Upper lobe of left lung (tissue), 6 donors: Measurements from ENCODE around the gene SCCPDH. TPM values are rescaled to one million over a fixed set of nuclear protein-coding genes. Genes with fewer than 3 reads are reported as not detected.

Experiments
- ATAC-seq, 2 donors: fragments of 200-7000 bp; cut with Tn5 transposase; one replicate each; pipeline ENCODE4 v1.9.1; 2022; ENCODE audit warnings: mild to moderate bottlenecking in 2 of 2, moderate library complexity in 2 of 2; ENCODE audit not compliant: low FRiP score in 2 of 2
- DNase-seq, 2 donors: peaks; one replicate each; pipeline ENCODE4 v3.0.0-alpha.2; 2019 to 2020
- H3K27ac ChIP-seq, 4 donors: fragments of 200-600 bp; sonication (generic); one replicate each; pipeline ENCODE4 v1.5.1; 2016 to 2019
- H3K27me3 ChIP-seq, 4 donors: fragments of 200-600 bp; sonication (generic); one replicate each; pipeline ENCODE4 v1.5.1; 2017 to 2019
- H3K36me3 ChIP-seq, 4 donors: fragments of 200-600 bp; sonication (generic); one replicate each; pipeline ENCODE4 v1.5.1; 2016 to 2019
- H3K4me1 ChIP-seq, 4 donors: fragments of 200-600 bp; sonication (generic); one replicate each; pipeline ENCODE4 v1.5.1; 2018 to 2019
- H3K4me3 ChIP-seq, 4 donors: fragments of 200-600 bp; sonication (generic); one replicate each; pipeline ENCODE4 v1.5.1; 2017 to 2019; ENCODE audit warnings: mild to moderate bottlenecking in 2 of 4, moderate library complexity in 1 of 4
- H3K9me3 ChIP-seq, 4 donors: fragments of 200-600 bp; sonication (generic); one replicate each; pipeline ENCODE4 v1.5.1; 2018 to 2019
- EP300 ChIP-seq, 4 donors: sonication (generic); formaldehyde crosslinking; IDR thresholded peaks; one replicate each; pipeline ENCODE4 v1.5.1; 2017; ENCODE audit warnings: antibody characterized with exemption in 4 of 4, control low read depth in 2 of 4
- POLR2A ChIP-seq, 4 donors: fragments of 450-650 bp; IDR thresholded peaks; one replicate each; pipeline ENCODE4 v1.5.1; 2016 to 2017; ENCODE audit warnings: antibody characterized with exemption in 4 of 4, mild to moderate bottlenecking in 2 of 4
- POLR2AphosphoS5 ChIP-seq, 2 donors: sonication (generic); formaldehyde crosslinking; IDR thresholded peaks; one replicate each; pipeline ENCODE4 v1.5.1; 2017; ENCODE audit warnings: antibody characterized with exemption in 2 of 2
- WGBS, 2 donors: methylation state at CpG; one replicate each; pipeline ENCODE4 v1.1.5; 2017 to 2018; 5-methylcytosine and 5-hydroxymethylcytosine counted together
- small RNA-seq, 4 donors: library from RNA; depleted of rRNA; stranded (forward); fragments of <200 nt; gene quantifications; one replicate each; pipeline ENCODE3, GENCODE V24; 2016
- total RNA-seq, 6 donors: library from RNA; depleted of rRNA in 4 of 6; stranded (reverse); fragments of >200 nt in 4 of 6; gene quantifications; one replicate each; pipeline versions ENCODE4 v1.1.0 to v1.2.1, GENCODE V29; 2016 to 2021
- TF ChIP-seq, protein P1 (sequence below), 6 experiments: fragments of 450-650 bp in 4 of 6; fragments of 200-600 bp in 2 of 6; sonication (generic) in 2 of 6; IDR thresholded peaks; one replicate each; pipeline ENCODE4 v1.5.1; 2016 to 2019; ENCODE audit warnings: antibody characterized with exemption in 6 of 6
- donor health status: DM: no; HTN: no; CAD: no; lungs with moderate emphysema.
- donor health status: DM: no; HTN: yes; CAD: no; lungs with severe emphysema.

The SCCPDH gene
- total RNA-seq, 6 donors from 2014 or later, result 16.8 to 30.3 (median 23.1) TPM

DNA sequence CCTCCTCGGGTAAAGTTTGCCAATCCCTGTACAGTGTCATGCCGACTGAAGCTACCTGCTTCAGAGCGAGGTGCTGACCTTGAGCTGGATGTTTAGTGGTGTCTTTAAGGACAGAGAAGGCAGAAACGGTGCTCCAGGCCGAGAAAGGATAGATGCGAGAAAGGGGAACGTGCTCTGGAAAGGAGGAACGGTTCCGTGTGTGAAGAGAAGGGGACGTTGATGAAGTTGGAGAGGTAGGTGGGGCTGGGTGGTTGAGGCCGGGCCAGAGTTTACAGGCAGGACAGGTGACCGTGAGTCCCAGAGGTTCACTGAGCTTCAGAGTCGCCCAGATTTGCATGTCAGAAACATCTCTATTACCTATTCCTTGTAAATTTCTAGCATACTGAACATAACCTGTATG is 90.7 kb downstream of the SCCPDH start:
- TF ChIP-seq POLR2AphosphoS5 (IDR thresholded peaks at IDR 0.05) (no peak), EP300 (IDR thresholded peaks at IDR 0.05) (no peak), POLR2A (IDR thresholded peaks at IDR 0.05) (no peak)
- TF ChIP-seq, protein P1, sequence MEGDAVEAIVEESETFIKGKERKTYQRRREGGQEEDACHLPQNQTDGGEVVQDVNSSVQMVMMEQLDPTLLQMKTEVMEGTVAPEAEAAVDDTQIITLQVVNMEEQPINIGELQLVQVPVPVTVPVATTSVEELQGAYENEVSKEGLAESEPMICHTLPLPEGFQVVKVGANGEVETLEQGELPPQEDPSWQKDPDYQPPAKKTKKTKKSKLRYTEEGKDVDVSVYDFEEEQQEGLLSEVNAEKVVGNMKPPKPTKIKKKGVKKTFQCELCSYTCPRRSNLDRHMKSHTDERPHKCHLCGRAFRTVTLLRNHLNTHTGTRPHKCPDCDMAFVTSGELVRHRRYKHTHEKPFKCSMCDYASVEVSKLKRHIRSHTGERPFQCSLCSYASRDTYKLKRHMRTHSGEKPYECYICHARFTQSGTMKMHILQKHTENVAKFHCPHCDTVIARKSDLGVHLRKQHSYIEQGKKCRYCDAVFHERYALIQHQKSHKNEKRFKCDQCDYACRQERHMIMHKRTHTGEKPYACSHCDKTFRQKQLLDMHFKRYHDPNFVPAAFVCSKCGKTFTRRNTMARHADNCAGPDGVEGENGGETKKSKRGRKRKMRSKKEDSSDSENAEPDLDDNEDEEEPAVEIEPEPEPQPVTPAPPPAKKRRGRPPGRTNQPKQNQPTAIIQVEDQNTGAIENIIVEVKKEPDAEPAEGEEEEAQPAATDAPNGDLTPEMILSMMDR (IDR thresholded peaks at IDR 0.05), result no peak
- DNase-seq (no peak), ATAC-seq (no peak)
- H3K4me3 ChIP-seq, result no peak overlapping the region
- no peaks in the 10 kb centered on the region for H3K9me3 ChIP-seq
- H3K27ac ChIP-seq, result no peak overlapping the region
- no peaks in the 10 kb centered on the region for H3K27me3 ChIP-seq
- no peaks in the 10 kb centered on the region for H3K36me3 ChIP-seq
- WGBS, 2 donors, result 84 to 85% methylated on average over 13 of the region's 13 CpGs
- H3K4me1 ChIP-seq, result no peaks in the 10 kb centered on the region

DNA sequence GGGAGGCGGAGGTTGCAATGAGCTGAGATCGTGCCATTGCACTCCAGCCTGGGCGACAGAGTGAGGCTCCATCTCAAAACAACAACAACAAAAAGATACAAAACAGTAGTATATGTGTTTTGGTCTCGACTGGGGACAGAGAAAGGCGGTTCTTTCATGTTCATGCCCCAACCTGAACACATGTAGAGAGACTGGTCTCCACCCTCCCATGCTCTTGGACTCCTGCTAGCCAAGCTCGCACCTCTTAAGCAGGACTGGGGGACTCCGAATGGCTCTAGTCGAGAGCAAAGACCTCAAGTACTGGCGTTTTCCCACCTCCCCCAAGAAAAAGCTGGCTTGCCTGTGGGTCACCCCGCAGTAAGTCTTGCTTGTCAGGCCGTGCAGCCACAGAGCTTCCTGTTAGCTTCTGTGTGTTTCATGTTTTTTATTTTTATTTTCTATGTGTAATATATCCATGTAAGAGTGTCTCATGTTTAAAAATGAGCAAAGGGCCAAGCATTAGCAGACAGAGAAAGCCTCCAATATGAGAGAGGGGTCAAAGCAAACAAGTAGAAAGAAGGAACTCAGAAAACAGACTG is 91.6 kb downstream of the SCCPDH start:
- TF ChIP-seq EP300 (IDR thresholded peaks at IDR 0.05) (no peak), POLR2AphosphoS5 (IDR thresholded peaks at IDR 0.05) (no peak), POLR2A (IDR thresholded peaks at IDR 0.05) (no peak)
- TF ChIP-seq, protein P1 (IDR thresholded peaks at IDR 0.05), result no peak

More for the DNA sequence above, 91.6 kb downstream of the SCCPDH start:
- DNase-seq, result no peak
- H3K36me3 ChIP-seq, result no peaks in the 10 kb centered on the region
- H3K27me3 ChIP-seq, result no peaks in the 10 kb centered on the region
- H3K4me1 ChIP-seq, result no peaks in the 10 kb centered on the region
- no peaks in the 10 kb centered on the region for H3K9me3 ChIP-seq
- ATAC-seq, result peak in 1 of 2 donors; percentile 57
- 65 to 70% methylated on average over 11 of the region's 11 CpGs for WGBS, 2 donors
- H3K27ac ChIP-seq, result no peak overlapping the region
- H3K4me3 ChIP-seq, result no peak overlapping the region

Small RNAs within 50 kb of the gene (small RNA-seq; reads per million reads assigned to genes)
- gene AC113174.1, result 0 reads per million in 4 donors

Other genes starting within 250 kb of the SCCPDH start
- 100 to 1,000 TPM in 1 of 6 donors, 10 to 100 TPM in 5; 22.7 to 109 (median 34.0) TPM for gene SMYD3, start 217.1 kb upstream of the SCCPDH start, total RNA-seq
- gene TFB2M, start 158.1 kb upstream of the SCCPDH start, total RNA-seq, result 10 to 100 TPM in 3 of 6 donors, 1 to 10 TPM in 3; 2.0 to 12.0 (median 9.7) TPM
- 10 to 100 TPM; 22.1 to 40.1 (median 29.2) TPM for gene CNST, start 158.0 kb upstream of the SCCPDH start, total RNA-seq
- gene AHCTF1, start 207.5 kb downstream of the SCCPDH start, total RNA-seq, result 10 to 100 TPM; 22.2 to 40.9 (median 29.7) TPM